HG03025 (cell line): ENCODE measurements around the gene ROCK2.

Source experiments
- ATAC-seq: cut with Tn5 transposase; IDR thresholded peaks from one replicate; pipeline ENCODE4 v1.9.1; 2021; ENCODE audit warnings: mild to moderate bottlenecking, moderate library complexity; ENCODE audit not compliant: unreplicated experiment, low FRiP score

Gene ROCK2

GRCh38 chr2:11158916-11159573, 185.4 kb downstream of the ROCK2 start:
- no peak for ATAC-seq

DNA sequence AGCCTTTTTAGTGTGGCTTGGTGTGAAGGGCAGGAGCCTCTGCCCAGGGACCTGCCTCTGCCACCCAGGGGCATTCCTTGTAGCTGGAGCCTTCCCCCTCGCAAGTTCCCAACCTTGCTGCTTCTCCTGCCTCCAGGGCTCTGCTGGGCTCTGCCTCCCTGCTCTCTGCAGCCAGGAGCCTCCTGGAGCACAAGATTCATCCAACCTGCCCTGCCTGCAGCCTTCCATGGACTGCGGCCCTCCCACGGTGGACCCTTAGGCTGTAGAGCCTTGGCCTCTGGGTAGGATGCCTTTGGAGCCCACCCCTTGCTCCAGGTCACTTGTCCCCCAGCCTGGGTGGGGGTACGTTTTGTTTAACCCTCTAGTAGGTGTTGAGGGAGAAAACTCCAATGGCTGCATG, 186.7 kb downstream of the ROCK2 start:
- ATAC-seq, result no peak

GRCh38 chr2:11157296-11157695, 187.1 kb downstream of the ROCK2 start:
- ATAC-seq, result no peak

DNA sequence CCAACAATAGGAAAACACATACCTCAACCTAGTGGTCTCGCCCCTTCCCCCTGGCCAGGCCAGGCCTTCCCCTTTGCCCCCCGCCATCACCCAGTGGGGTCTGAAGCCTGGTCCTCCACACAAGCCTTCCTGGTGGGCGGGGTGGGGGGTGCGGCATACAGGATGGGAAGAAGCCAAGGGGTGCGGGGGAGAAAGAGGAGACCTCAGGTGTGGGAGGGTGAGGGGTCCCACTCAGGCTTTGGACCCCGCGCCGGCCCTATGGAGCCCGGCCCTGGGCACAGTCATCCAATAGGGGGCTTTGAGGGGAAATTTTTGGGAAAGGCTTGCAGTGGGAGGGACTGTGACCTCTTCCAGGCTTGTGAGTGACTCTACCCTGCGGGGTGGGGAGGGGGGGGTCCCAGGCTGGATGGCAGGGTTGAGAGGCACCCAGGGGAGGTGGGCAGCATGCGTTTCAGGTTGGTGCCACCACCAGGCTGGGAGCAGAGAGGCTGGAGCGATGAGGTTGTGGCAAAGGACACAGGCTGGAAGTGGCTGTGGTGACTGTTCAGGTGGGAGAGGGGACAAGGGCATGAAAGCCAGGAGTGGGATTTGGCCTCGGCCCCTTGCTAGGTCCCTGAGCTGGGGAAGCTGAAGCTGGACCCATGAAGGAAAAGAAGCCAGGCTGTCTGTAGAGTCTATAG, 187.9 kb downstream of the ROCK2 start:
- ATAC-seq, result no peak

- ATAC-seq, result peak; percentile 83
Observed at GRCh38 chr2:11155381-11156035, 188.9 kb downstream of the ROCK2 start, which contains the start of gene SLC66A3. TSS of gene SLC66A3 (plus strand) at chr2:11155467. CDS start at chr2:11155547, 80 bp downstream.

DNA sequence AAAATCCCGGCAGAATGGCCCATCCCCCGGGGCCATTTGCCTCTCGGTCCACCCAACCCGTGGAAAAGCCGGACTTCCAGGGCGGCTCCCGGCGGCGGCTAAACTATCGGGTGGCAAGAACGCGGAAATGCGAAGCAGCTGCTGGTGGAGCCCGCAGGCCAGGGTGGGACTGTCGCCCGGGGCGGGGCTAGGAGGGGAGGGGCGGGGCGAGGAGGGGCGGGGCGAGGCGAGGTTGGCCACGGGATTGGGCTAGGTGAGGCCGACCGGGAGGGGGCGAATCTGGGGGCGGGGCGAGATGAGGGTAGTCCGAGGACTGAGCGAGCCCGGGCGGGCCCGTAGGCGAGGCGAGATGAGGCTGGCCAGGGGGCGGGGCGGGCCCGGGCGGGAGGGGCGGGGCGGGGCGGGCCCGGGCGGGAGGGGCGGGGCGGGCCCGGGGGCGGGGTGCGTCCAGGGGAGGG, 189.5 kb downstream of the ROCK2 start:
- ATAC-seq, result peak; percentile 57

GRCh38 chr2:11154016-11154922, 190.2 kb downstream of the ROCK2 start:
- peak; percentile 15 for ATAC-seq

- no peak for ATAC-seq
Observed at GRCh38 chr2:11152591-11152990, 191.8 kb downstream of the ROCK2 start.

DNA sequence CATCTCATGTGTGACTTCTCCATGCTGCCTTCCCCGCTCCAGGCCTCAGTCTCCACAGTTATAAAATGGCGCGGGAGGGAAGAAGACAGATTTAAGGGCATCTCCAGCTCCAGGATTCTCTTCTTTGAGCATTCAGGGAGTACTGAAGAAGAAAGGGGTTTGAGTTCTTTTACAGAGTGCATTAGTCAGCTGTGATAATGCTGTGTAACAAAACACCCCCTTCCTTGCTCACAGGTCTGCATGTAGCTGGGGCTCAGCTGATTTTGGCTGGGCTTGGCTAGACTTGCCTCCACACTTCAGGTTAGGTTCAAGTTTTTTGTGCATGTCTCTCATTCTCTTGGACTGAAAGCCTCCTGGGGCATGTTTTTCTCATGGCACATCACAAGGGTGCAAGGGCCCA, 197.2 kb downstream of the ROCK2 start:
- no peak for ATAC-seq

DNA sequence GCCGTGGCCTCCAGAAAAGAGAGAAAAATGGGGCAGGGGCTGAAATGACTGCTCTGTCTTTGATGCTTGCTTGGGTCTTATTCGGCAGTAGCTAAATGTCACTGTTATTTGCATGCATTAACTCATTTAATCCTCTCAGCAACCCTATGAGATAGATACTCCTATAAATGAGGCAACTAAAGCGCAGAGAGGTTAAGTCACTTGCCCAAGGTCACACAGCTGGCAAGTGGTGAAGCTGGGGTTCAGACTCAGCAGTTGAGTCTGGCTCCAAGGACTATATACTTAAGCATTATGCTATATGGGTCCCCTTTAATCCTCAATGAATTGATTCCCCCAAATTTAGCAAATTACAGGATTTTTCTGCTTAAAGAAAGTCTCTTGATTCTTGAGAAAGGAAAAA, 198.4 kb downstream of the ROCK2 start:
- no peak for ATAC-seq

- no peak for ATAC-seq
Observed at GRCh38 chr2:11145350-11145749, 199.1 kb downstream of the ROCK2 start.

DNA sequence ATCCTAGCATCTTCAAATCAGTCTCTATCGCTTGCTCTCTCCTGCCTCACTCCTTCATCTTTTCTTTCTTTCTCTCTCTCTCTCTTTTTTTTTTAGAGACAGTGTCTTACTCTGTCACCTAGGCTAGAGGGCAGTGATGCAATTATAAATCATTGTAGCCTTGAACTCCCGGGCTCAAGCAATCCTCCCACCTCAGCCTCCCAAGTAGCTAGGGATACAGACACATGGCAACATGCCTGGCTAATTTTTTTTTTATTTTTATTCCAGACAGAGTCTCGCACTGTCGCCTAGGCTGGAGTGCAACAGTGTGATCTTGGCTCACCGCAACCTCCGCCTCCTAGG, 199.7 kb downstream of the ROCK2 start:
- no peak for ATAC-seq

DNA sequence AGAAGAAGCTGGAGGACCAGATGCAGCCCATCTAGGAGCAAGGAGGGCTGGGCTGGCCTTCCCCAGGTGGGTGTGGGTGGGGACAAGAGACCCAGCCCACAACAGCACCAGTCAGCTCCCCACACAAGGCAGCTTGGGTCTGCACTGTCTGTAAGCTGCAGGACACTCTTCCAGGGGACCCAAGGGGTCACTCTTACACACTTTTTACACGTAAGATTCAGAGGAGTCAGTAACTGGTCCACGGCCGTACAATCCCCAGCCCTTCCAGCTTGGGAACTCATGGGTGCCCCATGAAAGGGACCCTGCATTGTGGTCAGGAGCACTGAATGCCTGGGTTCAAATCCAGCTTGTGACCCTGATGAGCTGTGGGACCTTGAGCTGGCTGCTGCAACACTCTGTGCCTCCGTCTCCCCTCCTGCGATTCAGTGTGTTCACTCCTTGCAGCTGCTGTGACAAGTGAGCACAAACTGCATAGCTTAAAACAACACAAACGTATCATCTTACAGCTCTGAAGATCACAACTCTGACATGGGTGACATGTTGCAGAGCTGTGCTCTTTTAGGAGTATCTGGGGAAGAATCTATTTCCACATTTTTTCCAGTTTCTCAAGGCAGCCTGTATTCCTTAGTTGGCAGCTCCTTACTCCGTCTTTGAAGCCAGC, 200.2 kb downstream of the ROCK2 start:
- ATAC-seq, result no peak

- no peak for ATAC-seq
Observed at GRCh38 chr2:11142987-11143386, 201.4 kb downstream of the ROCK2 start.

DNA sequence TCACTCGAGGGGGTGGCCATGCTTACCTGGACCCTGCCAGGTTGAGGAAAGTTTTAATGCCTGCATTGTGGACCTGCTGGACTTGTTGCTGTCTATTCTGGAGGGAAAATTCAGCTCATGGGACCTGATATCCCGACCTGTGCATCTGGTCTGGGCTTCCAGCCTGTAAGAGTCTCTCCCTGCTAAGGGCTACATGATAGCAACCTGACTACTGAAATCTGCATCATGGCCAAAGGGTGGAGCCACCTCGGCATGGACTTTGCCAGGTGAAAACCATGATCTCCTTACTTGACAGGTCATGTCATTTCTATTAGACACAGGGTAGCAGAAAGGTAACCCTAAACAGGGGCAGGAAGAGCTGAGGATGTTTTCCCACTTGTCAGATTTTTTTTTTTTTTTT, 202.1 kb downstream of the ROCK2 start:
- ATAC-seq, result no peak

DNA sequence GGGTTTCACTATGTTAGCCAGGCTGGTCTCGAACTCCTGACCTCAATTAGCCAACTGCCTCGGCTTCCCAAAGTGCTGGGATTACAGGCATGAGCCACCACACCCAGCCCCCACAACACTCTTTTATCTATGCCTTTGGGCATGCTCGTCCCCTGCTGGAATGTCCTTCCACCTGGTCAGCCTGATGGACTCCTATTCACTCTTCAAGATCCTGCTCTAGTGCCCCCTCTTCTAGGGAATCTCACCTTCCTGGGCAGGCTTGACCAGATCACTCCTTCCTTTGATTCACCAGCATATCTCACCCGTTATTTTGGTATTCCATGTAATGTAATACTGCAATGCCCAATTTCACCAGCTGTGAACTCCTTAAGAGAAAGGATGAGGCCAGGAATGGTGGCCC, 203.1 kb downstream of the ROCK2 start:
- no peak for ATAC-seq

DNA sequence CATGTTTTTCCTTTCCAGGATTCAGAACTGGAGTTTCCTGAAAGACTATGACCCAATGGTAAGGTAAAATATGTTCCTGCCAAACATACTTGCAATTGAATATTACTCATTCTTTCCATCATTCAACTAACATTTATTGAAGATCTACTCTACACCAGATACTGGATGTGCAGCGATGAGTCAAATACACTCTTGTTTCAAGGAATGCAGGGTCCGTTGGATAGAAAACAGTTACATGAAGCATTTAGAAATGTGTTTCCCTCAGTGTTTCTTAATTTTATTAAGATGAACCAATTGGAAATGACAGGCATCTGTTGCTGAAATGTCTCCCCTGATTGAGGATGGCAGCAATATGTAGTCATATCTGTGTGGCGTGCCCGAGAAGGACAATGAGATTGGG, 203.9 kb downstream of the ROCK2 start:
- ATAC-seq, result no peak

DNA sequence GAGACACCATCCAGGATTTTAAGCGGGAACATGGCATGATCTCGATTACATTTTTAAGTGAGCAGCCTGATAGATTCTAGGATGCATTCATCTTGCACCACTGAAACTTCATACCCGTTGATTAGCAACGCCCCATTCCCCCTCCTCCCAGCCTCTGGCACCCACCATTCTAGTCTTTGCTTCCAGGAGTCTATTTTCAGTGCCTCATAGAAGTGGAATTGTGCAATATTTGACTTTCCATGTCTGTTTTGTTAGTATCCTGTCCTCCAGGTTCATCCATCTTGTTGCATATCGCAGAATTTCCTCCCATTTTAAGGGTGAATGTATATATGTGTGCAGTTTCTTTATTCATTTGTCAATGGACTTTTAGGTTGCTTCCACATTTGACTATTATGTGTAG, 210.1 kb downstream of the ROCK2 start:
- ATAC-seq, result no peak

DNA sequence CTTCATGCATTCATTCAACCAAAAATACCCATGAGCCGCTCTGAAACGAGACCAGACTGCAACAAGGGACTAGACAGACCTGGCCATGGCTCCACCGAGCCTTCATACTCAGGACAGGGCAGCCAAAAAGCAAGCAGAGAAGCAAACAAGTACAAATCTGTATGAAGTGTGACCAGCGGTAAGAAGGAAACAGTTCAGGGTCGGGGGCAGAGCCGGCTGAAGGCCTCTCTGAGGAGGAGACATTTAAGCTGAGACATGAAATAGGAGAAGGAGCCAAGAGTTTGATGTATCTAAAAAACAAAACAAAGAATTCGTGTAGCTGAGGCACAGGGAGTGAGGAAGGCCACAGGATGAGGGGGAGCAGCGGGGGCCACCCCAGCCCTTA, 210.5 kb downstream of the ROCK2 start:
- no peak for ATAC-seq

GRCh38 chr2:11133238-11133935, 211.0 kb downstream of the ROCK2 start:
- ATAC-seq, result no peak
